Regular cardiac myocyte (primary cell): ENCODE data around the gene CAPRIN1. TPM values are rescaled to one million over a fixed set of nuclear protein-coding genes. Genes with fewer than 3 reads are reported as not detected.

Experiments used
- total RNA-seq: library from RNA; depleted of rRNA; stranded (reverse); fragments of >200 nt; gene quantifications from 2 replicates; pipeline ENCODE4 v1.2.3, GENCODE V29; 2014

Gene CAPRIN1
- total RNA-seq: 151 and 263 TPM in 2 replicates

GRCh38 chr11:34051349-34052035 lies at the start of gene CAPRIN1:
Gene CAPRIN1 (plus strand): TSS chr11:34051731. CDS start chr11:34052421, 690 bp downstream.

GRCh38 chr11:34105079-34105956 lies 53.8 kb downstream of the CAPRIN1 start, which contains the start of gene NAT10:
Gene NAT10 (plus strand): TSS chr11:34105629. CDS start chr11:34108226, 2,597 bp downstream.

Other genes starting within 250 kb of the CAPRIN1 start
- gene LMO2, start 159.7 kb upstream of the CAPRIN1 start, total RNA-seq: 8.2 and 38.2 TPM in 2 replicates
- 14.4 and 27.0 TPM in 2 replicates for gene NAT10, start 53.9 kb downstream of the CAPRIN1 start, total RNA-seq